OCI-LY7 (cell line): ENCODE measurements around the gene HDGF.
"Not testable (repeated sequence)": the region's sequence is repeated elsewhere in the genome, so short reads cannot be mapped to it uniquely, and the experiment has no call there.

Experiments used
- CTCF ChIP-seq: fragments of 200-600 bp; sonication (generic); conservative IDR thresholded peaks from 2 replicates; pipeline ENCODE4 v1.5.1; 2014; ENCODE audit warnings: mild to moderate bottlenecking, antibody characterized with exemption, low read length, moderate library complexity, mixed read lengths
- EZH2phosphoT487 ChIP-seq: fragments of 200-600 bp; sonication (generic); IDR thresholded peaks from 2 replicates; pipeline ENCODE4 v1.6.1; 2018; ENCODE audit warnings: low read depth, borderline replicate concordance, mild to moderate bottlenecking, mixed run types, antibody characterized with exemption, low read length, moderate library complexity, mixed read lengths

- TF ChIP-seq CTCF, EZH2phosphoT487: not testable (repeated sequence)
Measured at GRCh38 chr1:156765136-156765535, 13.7 kb upstream of the HDGF start.
